ENCODE measurements around the gene PCF11. TPM values are rescaled to one million over a fixed set of nuclear protein-coding genes. Genes with fewer than 3 reads are reported as not detected.
A peak's percentile ranks its signal among the peaks of the same experiment; 100 is the strongest.

Gene PCF11
- total and polyA plus RNA-seq, 2 of the 13 experiments (the other 11 are each of a cell fraction or from before 2014, with no cell fraction given), result 40.3 to 47.7 TPM

GRCh38 chr11:83156996-83157593 is at the start of gene PCF11 (continued):
- TF ChIP-seq ZHX1 (CRISPR knock-in tag; IDR thresholded peaks at IDR 0.05; ENCODE audit: low read depth), result peak; percentile 52; the same call in 1 of the 2 replicates
- TF ChIP-seq U2AF2 (IDR thresholded peaks at IDR 0.05; ENCODE audit: low read depth, low read length), result no peak
- peak; percentile 73; the same call in 1 of the 2 replicates for TF ChIP-seq FOXC1 (CRISPR knock-in tag; IDR thresholded peaks at IDR 0.05; ENCODE audit: borderline replicate concordance)
- TF ChIP-seq SMARCC2 (IDR thresholded peaks at IDR 0.05), result no peak
- no peak for TF ChIP-seq PAF1 (CRISPR knock-in tag; IDR thresholded peaks at IDR 0.05)
- TF ChIP-seq ZNF740 (CRISPR knock-in tag; IDR thresholded peaks at IDR 0.05), result no peak
- TF ChIP-seq CBX2 (IDR thresholded peaks at IDR 0.05; ENCODE audit: low read depth, low read length), result no peak
- TF ChIP-seq CBX2 (CRISPR knock-in tag; IDR thresholded peaks at IDR 0.05; ENCODE audit: low read depth), result no peak
- TF ChIP-seq ZNF652 (CRISPR knock-in tag; IDR thresholded peaks at IDR 0.05; ENCODE audit: borderline replicate concordance, low read depth), result no peak; the same call in 1 of the 2 replicates
- TF ChIP-seq ISX (CRISPR knock-in tag; conservative IDR thresholded peaks at IDR 0.05), result no peak
- TF ChIP-seq ZNF430 (CRISPR knock-in tag; IDR thresholded peaks at IDR 0.05), result peak; percentile 72
- no peak for TF ChIP-seq FOXA1 (IDR thresholded peaks at IDR 0.05)
- TF ChIP-seq FOXA1 (CRISPR knock-in tag; IDR thresholded peaks at IDR 0.05), result no peak
- TF ChIP-seq NFIC (IDR thresholded peaks at IDR 0.05; ENCODE audit: low read length), result no peak
- no peak for TF ChIP-seq NBN (conservative IDR thresholded peaks at IDR 0.05)
- 0 out of 2 replicates have a peak, but pooled peaks have one; percentile 55 for TF ChIP-seq ZNF614 (CRISPR knock-in tag; IDR thresholded peaks at IDR 0.05; ENCODE audit: borderline replicate concordance)
- TF ChIP-seq CBX1 (IDR thresholded peaks at IDR 0.05; ENCODE audit: low read depth), result peak; percentile 38
- peak; percentile 25 for TF ChIP-seq U2AF1 (optimal IDR thresholded peaks at IDR 0.05; ENCODE audit: low read depth, low read length)
- TF ChIP-seq ARID4A (CRISPR knock-in tag; IDR thresholded peaks at IDR 0.05; ENCODE audit: borderline replicate concordance), result peak; percentile 80
- TF ChIP-seq PCBP1 (IDR thresholded peaks at IDR 0.05; ENCODE audit: borderline replicate concordance, low read depth, low read length), result no peak
- TF ChIP-seq HCFC1 (IDR thresholded peaks at IDR 0.05; ENCODE audit: low read depth, low read length), result peak; percentile 1; the same call in 1 of the 2 replicates
- TF ChIP-seq RBFOX2 (IDR thresholded peaks at IDR 0.05; ENCODE audit: low read depth, low read length), result peak; percentile 96
- peak; percentile 73; the same call in 1 of the 2 replicates for TF ChIP-seq SMAD9 (CRISPR knock-in tag; IDR thresholded peaks at IDR 0.05)
- no peak for TF ChIP-seq SNAPC2 (CRISPR knock-in tag; IDR thresholded peaks at IDR 0.05)
- peak; percentile 42 for TF ChIP-seq SKI (IDR thresholded peaks at IDR 0.05; ENCODE audit: partially characterized antibody)
- TF ChIP-seq HNRNPL (IDR thresholded peaks at IDR 0.05; ENCODE audit: low read depth, low read length), result peak; percentile 63; the same call in 1 of the 2 replicates
